ENCODE measurements around the gene SPG11.

- TF ChIP-seq ZBTB33 (IDR thresholded peaks at IDR 0.05) (no peak), ELK1 (IDR thresholded peaks at IDR 0.05; ENCODE audit: low read depth, low read length) (no peak), CEBPB (IDR thresholded peaks at IDR 0.05; ENCODE audit: borderline replicate concordance in 1 of 2, low read depth in 2 of 2, low read length in 2 of 2) (no peak), ATF2 (IDR thresholded peaks at IDR 0.05; ENCODE audit: low read length) (no peak), NFYB (IDR thresholded peaks at IDR 0.05; ENCODE audit: insufficient read depth, low read depth, low read length) (no peak), RAD21 (IDR thresholded peaks at IDR 0.05; ENCODE audit: insufficient read depth, low read depth, low read length) (no peak), KAT2A (conservative IDR thresholded peaks at IDR 0.05; ENCODE audit: control insufficient read depth, low read depth, low read length) (no peak), CTCF (IDR thresholded peaks at IDR 0.05 in 2 of 3, conservative IDR thresholded peaks at IDR 0.05 in 1 of 3; ENCODE audit: control insufficient read depth in 2 of 3, extremely low read depth in 1 of 3, insufficient read depth in 1 of 3, low read depth in 3 of 3, low read length in 3 of 3) (no peak), SUZ12 (IDR thresholded peaks at IDR 0.05; ENCODE audit: unreplicated experiment) (no peak), USF2 (IDR thresholded peaks at IDR 0.05; ENCODE audit: borderline replicate concordance, low read depth, low read length) (no peak), SRF (IDR thresholded peaks at IDR 0.05; ENCODE audit: low read depth in 2 of 2, low read length in 2 of 2) (no peak), SP1 (IDR thresholded peaks at IDR 0.05; ENCODE audit: low read depth, low read length) (no peak), HDAC6 (IDR thresholded peaks at IDR 0.05; ENCODE audit: unreplicated experiment) (no peak), ZSCAN29 (IDR thresholded peaks at IDR 0.05) (no peak)
These were observed 33.6 kb upstream of the SPG11 start for GRCh38 chr15:44697014-44697413.
